ENCODE measurements around the gene DYNLT5. TPM values are rescaled to one million over a fixed set of nuclear protein-coding genes. Genes with fewer than 3 reads are reported as not detected.
"Not testable (repeated sequence)": the region's sequence is repeated elsewhere in the genome, so short reads cannot be mapped to it uniquely, and the experiment has no call there.

DYNLT5 gene
- total RNA-seq, 1 donor from 2014 or later = 3.1 TPM

DNA sequence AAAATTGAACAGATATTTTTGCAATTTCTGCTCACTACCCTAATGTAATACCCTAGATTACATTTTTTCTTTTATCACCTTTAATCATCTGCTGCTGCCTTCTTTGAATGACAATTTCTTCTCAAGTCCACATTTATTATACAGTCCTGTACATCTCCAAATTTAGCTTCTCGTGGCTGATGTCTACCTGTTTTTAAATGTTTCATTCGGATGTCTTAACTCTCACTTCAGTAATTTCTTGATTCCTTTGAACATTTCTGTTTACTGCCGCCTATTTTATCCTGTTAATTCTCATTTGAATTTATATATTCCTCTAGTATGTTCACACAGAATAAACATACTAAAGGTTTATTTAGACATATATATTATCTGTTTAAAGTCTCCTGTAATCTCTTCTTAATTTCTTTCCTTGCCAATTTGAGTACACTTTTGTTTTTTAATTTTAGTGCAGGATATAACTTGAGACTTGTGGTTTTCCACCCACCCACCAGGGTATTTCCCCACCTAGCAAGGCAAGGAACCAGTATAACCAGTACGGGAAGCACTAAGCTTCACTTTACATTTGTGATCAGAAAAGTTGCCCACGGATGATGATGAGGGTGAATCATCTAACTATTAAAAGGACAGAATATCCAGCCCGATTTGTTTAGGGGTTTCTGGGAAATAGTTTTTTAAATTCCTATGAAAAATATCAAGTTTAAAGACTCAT, 36.1 kb downstream of the DYNLT5 start:
- no peak for DNase-seq (ENCODE audit: low spot score)

GRCh38 chr1:66791621-66792610, 39.7 kb downstream of the DYNLT5 start:
- DNase-seq (ENCODE audit: low spot score) = no peak

- not testable (repeated sequence) for DNase-seq (ENCODE audit: low spot score)
These were observed 43.6 kb downstream of the DYNLT5 start for GRCh38 chr1:66795839-66796238.

GRCh38 chr1:66809245-66809644, 57.0 kb downstream of the DYNLT5 start:
- DNase-seq (ENCODE audit: low spot score) = no peak

DNA sequence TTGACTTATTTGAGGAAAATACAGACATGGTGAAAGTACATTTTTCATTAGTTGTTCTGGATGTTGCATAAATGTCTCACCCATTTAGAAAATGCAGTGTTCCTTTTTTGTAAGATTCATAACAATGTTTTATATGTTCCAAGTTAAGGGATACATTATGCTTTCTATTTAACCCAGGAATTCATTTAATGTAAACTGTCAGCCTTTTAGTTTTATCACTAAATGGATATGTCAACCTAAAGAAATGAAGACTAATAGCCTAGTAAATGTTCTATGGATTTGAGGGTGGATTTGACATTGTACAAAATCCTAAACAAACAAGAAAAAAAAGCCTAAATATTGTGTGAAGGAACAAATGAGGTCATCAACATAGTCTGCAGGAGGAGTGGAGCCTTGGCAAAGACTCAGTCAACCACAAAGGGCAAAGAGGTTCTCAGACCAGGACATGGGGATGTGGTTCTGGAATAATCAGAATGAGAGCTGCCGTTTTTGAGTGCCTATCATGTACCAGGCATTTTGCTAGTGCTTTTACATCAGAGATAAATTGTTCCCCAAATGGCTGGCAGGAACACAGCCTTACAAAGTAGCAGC, 57.6 kb downstream of the DYNLT5 start:
- no peak for DNase-seq (ENCODE audit: low spot score)

DNA sequence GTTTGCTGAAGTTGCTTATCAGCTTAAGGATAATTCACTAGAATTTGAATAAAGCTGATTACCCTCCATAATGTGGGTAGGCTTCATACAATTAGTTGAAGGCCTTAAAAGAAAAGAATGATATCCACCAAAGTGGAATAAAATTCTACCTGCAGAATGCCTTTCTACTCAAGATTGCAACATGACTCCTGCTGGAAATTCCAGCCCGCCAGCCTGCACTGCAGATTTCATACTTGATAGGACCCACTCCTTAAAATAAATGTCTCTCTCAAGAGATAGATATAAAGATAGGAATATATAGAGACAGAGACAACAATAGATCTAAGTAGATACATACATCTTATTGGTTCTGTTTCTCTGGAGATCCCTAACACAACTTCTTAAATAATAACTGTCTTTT, 72.5 kb downstream of the DYNLT5 start:
- DNase-seq (ENCODE audit: low spot score) = no peak

Other genes with a start within 250 kb of the DYNLT5 start
- 15.8 TPM for gene SGIP1, start 218.3 kb upstream of the DYNLT5 start, total RNA-seq
- not detected for gene INSL5, start 48.8 kb downstream of the DYNLT5 start, total RNA-seq
- 17.2 TPM for gene DNAI4, start 172.4 kb downstream of the DYNLT5 start, total RNA-seq
- gene MIER1, start 172.5 kb downstream of the DYNLT5 start, total RNA-seq = 48.4 TPM

Data from ureter (tissue), 1 donor.